BE2C (cell line): ENCODE data around the gene UPK3BL2.
"Not testable (repeated sequence)": the region's sequence is repeated elsewhere in the genome, so short reads cannot be mapped to it uniquely, and the experiment has no call there.

Experiments used
- DNase-seq: peaks from one replicate; pipeline ENCODE4 v3.0.0-alpha.2; 2020
- H3K27me3 ChIP-seq: fragments of 250-450 bp; sonication (Bioruptor Pico); 2 replicates; pipeline ENCODE4 v1.5.1; 2020; ENCODE audit warnings: mild to moderate bottlenecking
- H3K36me3 ChIP-seq: fragments of 250-450 bp; sonication (Bioruptor Pico); 2 replicates; pipeline ENCODE4 v1.5.1; 2020; ENCODE audit warnings: mild to moderate bottlenecking
- H3K4me1 ChIP-seq: fragments of 250-450 bp; sonication (Bioruptor Pico); 2 replicates; pipeline ENCODE4 v1.5.1; 2020
- H3K4me3 ChIP-seq: 2 replicates; pipeline ENCODE4 v1.5.1; 2011; ENCODE audit warnings: low read depth, low read length
- H3K9me3 ChIP-seq: fragments of 250-450 bp; sonication (Bioruptor Pico); 2 replicates; pipeline ENCODE4 v1.5.1; 2020

The UPK3BL2 gene

GRCh38 chr7:102514881-102515721 is 28.4 kb downstream of the UPK3BL2 start:
- DNase-seq, H3K4me1 ChIP-seq, H3K27me3 ChIP-seq, H3K4me3 ChIP-seq, H3K9me3 ChIP-seq, H3K36me3 ChIP-seq: not testable (repeated sequence)

GRCh38 chr7:102512642-102513221 is 30.8 kb downstream of the UPK3BL2 start:
- not testable (repeated sequence) for H3K4me3 ChIP-seq, H3K36me3 ChIP-seq, H3K4me1 ChIP-seq, H3K9me3 ChIP-seq, H3K27me3 ChIP-seq
- peak; percentile 5 for DNase-seq

DNA sequence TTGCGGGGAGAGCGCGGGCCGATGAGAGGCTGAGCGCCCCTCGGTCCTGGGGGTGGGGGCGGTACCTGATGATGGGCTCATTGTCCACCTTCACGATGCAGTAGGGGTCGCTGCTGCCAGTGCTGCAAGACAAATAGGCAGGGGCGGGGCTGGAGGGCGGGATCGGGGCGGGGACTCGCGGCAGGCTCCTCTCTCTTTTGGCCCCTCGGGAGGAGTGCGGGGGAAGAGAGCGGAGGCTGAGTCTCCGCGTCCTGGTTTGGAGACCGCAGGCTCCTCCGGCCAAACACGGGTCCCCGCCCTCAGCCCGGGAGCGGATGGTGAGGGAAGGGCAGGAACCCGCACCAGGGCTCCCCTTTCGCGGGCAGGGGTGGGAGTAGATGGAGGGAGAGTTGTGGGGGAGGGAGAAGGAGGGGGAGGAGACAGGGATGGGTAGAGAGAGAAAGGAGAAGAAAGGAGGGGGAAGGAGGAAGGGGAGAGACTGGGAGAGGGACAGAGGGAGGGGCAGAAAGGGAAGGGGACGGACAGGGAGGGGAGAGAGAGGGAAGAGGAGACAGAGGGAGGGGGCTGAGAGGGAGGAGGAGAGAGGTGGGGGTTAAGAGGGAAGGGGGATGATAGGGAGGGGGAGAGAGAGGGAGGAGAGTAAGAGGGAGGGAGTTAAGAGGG is 31.5 kb downstream of the UPK3BL2 start:
- not testable (repeated sequence) for H3K27me3 ChIP-seq, DNase-seq, H3K36me3 ChIP-seq, H3K9me3 ChIP-seq, H3K4me1 ChIP-seq, H3K4me3 ChIP-seq

GRCh38 chr7:102510575-102510974 is 32.9 kb downstream of the UPK3BL2 start:
- not testable (repeated sequence) for H3K4me3 ChIP-seq, H3K4me1 ChIP-seq, H3K9me3 ChIP-seq, H3K27me3 ChIP-seq, H3K36me3 ChIP-seq, DNase-seq

DNA sequence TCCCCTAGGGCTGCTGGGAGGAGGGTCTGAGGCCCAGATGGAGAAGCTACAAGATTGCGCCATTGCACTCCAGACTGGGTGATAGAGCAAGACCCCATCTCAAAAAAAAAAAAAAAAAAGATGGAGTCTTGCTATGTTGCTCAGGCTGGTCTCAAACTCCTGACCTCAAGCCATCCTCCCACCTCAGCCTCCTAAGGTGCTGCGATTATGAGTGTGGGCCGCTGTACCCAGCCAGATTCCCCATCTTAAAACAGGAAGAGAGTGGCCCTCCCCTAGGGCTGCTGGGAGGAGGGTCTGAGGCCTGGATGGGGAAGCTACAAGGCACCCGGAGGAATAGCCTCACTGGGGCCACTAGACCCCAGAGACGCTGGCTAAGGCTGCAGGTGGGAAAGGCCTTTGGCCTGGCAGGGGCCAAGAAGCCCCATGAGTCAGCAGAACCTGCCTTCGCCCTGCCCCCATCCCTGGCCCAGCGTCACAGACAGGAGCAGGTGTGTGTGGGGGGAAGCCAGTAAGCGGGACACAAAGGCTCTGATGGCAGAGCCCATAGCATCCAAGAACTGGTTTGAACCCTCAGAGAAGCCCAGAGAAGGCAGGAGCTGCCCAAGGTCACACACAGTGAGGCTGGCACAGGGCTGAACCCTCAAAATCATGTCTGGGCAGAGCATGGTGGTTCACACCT is 35.9 kb downstream of the UPK3BL2 start:
- not testable (repeated sequence) for H3K27me3 ChIP-seq, H3K4me3 ChIP-seq, H3K4me1 ChIP-seq, H3K9me3 ChIP-seq, H3K36me3 ChIP-seq, DNase-seq

DNA sequence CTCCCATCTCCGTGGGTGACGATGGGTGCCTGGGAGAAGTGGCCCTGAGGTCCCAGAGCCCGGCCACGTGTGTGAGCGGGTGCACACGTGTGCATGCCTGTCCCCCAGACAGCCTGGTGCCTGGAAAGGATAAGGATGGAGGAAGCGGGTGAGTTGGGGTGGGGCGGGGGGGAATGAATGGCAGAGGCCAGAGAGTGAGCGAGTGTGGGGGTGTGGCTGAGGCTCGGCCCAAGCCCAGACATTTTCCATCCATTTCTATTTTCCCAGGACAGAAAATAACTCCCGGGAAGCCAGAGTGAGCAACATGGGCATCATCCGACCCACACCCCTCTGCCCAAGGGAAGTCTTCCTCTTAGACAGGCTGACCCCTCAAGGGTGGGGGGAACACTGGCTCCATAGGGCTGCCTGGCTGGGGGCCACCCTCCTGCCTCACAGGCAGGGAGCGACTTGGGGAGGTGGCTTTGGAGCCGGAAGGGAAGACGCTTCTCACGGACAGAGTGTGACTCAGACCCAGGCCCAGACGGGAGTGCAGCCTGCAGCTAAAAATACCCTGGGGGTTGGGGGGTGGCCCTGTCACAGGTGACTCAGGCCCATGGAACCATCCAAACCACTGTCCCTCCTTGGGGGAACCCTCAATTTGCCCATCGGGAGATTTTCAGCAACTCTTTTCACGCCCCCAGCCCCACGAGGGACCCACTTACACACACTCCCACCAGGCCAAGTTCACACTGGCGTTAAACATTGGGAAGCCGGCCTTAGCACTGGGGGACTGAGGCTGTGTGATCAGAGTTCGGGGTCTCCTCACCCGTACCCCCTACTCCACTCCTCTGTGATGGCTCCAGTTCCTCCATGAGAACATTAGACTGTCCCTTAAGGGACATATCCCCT is 38.0 kb downstream of the UPK3BL2 start:
- not testable (repeated sequence) for H3K4me1 ChIP-seq, H3K27me3 ChIP-seq, H3K4me3 ChIP-seq, DNase-seq, H3K9me3 ChIP-seq, H3K36me3 ChIP-seq

- not testable (repeated sequence) for H3K27me3 ChIP-seq, DNase-seq, H3K4me3 ChIP-seq, H3K9me3 ChIP-seq, H3K36me3 ChIP-seq, H3K4me1 ChIP-seq
Observed at GRCh38 chr7:102503141-102503540, 40.4 kb downstream of the UPK3BL2 start.

DNA sequence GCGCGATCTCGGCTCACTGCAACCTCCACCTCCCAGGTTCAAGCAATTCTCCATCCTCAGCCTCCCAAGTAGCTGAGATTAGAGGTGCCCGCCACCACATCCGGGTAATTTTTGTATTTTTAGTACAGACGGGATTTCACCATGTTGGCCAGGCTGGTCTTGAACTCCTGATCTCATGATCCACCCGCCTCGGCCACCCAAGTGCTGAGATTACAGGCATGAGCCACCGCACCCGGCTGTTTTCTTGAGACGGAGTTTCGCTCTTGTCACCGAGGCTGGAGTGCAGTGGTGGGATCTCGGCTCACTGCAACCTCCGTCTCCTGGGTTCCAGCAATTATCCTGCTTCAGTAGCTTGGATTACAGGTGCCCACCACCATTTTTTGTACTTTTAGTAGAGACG is 45.2 kb downstream of the UPK3BL2 start:
- DNase-seq, result not testable (repeated sequence)

DNA sequence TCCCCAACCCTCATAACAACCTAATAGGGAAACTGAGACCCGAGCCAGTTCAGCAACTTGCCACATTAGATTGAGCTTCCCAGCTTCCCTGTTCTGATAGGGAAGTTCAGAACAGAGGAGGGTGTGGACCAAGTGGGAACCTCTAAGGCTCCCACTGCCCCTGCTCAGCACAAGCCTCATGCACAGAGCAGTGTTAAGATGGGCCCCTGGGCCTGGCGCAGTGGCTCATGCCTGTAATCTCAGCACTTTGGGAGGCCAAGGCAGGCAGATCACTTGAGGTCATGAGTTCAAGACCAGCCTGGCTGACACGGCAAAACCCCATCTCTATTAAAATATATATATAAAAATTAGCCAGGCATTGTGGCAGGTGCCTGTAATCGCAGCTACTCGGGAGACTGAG is 46.2 kb downstream of the UPK3BL2 start:
- not testable (repeated sequence) for H3K27me3 ChIP-seq, H3K4me1 ChIP-seq, DNase-seq, H3K9me3 ChIP-seq, H3K36me3 ChIP-seq, H3K4me3 ChIP-seq

More for the DNA sequence above, 45.2 kb downstream of the UPK3BL2 start:
- H3K4me1 ChIP-seq, H3K36me3 ChIP-seq, H3K27me3 ChIP-seq, H3K4me3 ChIP-seq, H3K9me3 ChIP-seq: not testable (repeated sequence)

DNA sequence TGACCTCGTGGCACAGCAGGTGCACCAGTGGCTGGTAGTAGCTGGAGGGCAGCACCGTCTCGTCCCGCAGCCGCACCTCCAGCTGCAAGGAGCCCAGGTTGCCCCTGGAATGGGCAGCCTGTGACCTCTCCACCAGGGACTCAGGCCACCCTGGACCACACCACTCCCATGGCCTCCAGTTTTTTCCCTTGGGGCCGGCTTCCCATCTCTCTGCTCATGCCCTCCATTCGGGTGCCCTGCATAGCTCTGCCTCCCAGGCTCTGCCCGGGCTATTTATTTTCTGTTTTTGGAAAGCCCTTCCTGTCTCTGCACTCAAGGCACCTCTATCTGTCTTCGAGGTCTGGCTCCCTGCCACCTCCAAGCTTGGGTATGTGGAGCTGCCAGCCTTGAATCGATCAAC is 46.6 kb downstream of the UPK3BL2 start:
- H3K27me3 ChIP-seq, H3K4me1 ChIP-seq, H3K9me3 ChIP-seq, H3K4me3 ChIP-seq, H3K36me3 ChIP-seq: not testable (repeated sequence)
- DNase-seq, result peak; percentile 0

DNA sequence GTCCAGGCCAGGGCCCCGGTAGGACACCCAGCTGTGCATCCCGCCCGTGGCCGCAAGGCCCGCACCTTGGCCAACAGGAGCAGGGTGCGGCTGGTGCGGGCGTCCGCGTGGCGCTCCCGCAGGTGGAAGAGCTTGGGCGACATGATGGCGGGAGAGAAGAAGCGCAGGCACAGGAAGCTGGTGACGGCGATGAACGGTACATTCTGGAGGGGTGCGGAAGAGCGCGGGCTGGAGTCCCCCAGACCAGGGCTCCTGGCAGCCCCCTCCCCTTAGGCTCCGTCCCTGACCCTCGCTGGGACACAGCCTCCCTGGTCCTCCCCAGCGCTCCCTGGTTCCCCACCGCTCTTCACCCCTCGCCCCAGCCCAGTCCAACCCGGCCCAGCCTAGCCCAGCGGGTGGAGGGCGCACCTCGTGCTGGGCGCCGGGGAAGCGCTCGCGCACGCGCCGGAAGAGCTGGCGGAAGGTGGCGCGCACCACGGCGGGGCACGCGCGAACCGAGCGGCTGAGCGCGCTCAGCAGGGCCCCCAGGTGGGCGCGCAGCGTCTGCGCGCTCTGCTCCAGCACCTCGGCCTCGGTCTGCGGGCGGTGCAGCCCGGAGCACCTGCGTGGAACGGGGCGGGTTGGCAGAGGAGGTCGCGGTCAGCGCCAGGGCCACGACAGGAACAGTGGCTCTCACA is 48.9 kb downstream of the UPK3BL2 start:
- H3K27me3 ChIP-seq, DNase-seq, H3K36me3 ChIP-seq, H3K9me3 ChIP-seq, H3K4me3 ChIP-seq, H3K4me1 ChIP-seq: not testable (repeated sequence)

- H3K4me1 ChIP-seq, H3K36me3 ChIP-seq, H3K27me3 ChIP-seq, H3K4me3 ChIP-seq, H3K9me3 ChIP-seq: not testable (repeated sequence)
- DNase-seq, result peak; percentile 3
Observed at GRCh38 chr7:102494026-102494425, 49.5 kb downstream of the UPK3BL2 start.

- not testable (repeated sequence) for DNase-seq, H3K36me3 ChIP-seq, H3K27me3 ChIP-seq, H3K9me3 ChIP-seq, H3K4me3 ChIP-seq, H3K4me1 ChIP-seq
Observed at GRCh38 chr7:102493220-102493935, 50.1 kb downstream of the UPK3BL2 start.

DNA sequence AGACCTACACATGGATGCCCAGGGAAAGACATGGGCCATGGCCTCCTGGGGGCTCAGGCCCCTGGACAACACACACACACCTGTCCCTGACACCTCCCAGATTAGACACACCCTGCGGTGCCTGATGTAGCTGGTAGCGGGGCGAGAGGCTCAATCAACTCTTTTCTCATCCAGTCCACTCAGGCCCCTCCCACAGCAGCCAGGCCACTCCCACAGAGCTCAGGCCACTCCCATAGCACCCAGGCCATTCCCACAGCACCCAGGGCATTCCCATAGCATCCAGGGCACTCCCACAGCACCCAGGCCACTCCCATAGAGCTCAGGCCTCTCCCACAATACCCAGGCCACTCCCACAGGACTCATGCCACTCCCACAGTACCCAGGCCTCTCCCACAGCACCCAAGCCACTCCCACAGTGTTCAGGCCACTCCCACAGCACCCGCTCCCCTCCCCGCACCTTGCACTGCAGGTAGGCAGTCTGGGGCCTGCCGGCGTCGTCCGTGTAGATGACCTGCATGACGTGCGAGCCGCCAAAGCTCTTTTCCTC is 52.9 kb downstream of the UPK3BL2 start:
- H3K36me3 ChIP-seq, H3K27me3 ChIP-seq, H3K4me1 ChIP-seq, H3K9me3 ChIP-seq, H3K4me3 ChIP-seq: not testable (repeated sequence)
- peak; percentile 84 for DNase-seq
